ENCODE data around the gene SERP2.

SERP2 gene

GRCh38 chr13:44435142-44435918 is 61.7 kb downstream of the SERP2 start:
- peak; percentile 98 for DNase-seq (ENCODE audit: low spot score)

- no peak for DNase-seq (ENCODE audit: low spot score)
Observed at GRCh38 chr13:44435919-44436510, 62.4 kb downstream of the SERP2 start.

GRCh38 chr13:44436589-44437337 is 63.1 kb downstream of the SERP2 start:
- peak; percentile 96 for DNase-seq (ENCODE audit: low spot score)

GRCh38 chr13:44437356-44438233 is 64.0 kb downstream of the SERP2 start:
- no peak for DNase-seq (ENCODE audit: low spot score)

GRCh38 chr13:44438234-44438579 is 64.6 kb downstream of the SERP2 start:
- no peak for DNase-seq (ENCODE audit: low spot score)

- no peak for DNase-seq (ENCODE audit: low spot score)
Observed at GRCh38 chr13:44439452-44440024, 65.9 kb downstream of the SERP2 start.

- no peak for DNase-seq (ENCODE audit: low spot score)
Observed at GRCh38 chr13:44440046-44440608, 66.5 kb downstream of the SERP2 start.

Data from ecto neural progenitor cell (in vitro differentiated cells).